H9 (cell line): ENCODE measurements around the gene FEZF1. TPM values are rescaled to one million over a fixed set of nuclear protein-coding genes. Genes with fewer than 3 reads are reported as not detected.

Experiments used
- DNase-seq: peaks from one replicate; pipeline ENCODE4 v3.0.0-alpha.2; 2017
- H2AFZ ChIP-seq: one replicate; pipeline ENCODE4 v1.6.1; 2013; ENCODE audit warnings: mild to moderate bottlenecking, low read length, control low read depth, moderate library complexity
- H2AK5ac ChIP-seq: 2 replicates; pipeline ENCODE4 v1.6.1; 2013; ENCODE audit warnings: low read length, control low read depth, mixed read lengths; ENCODE audit not compliant: insufficient read length
- H2BK120ac ChIP-seq: one replicate; pipeline ENCODE4 v1.6.1; 2013; ENCODE audit warnings: low read depth, mild to moderate bottlenecking, low read length, control low read depth, inconsistent platforms; ENCODE audit not compliant: poor library complexity, severe bottlenecking
- H2BK12ac ChIP-seq: 2 replicates; pipeline ENCODE4 v1.6.1; 2013; ENCODE audit warnings: low read length, control low read depth, mixed read lengths, low read depth; ENCODE audit not compliant: insufficient read length
- H2BK15ac ChIP-seq: 2 replicates; pipeline ENCODE4 v1.6.1; 2013; ENCODE audit warnings: low read depth, low read length, control low read depth
- H2BK20ac ChIP-seq: one replicate; pipeline ENCODE4 v1.6.1; 2013; ENCODE audit warnings: low read depth, mild to moderate bottlenecking, low read length, control low read depth, inconsistent platforms; ENCODE audit not compliant: poor library complexity, severe bottlenecking
- H2BK5ac ChIP-seq: 2 replicates; pipeline ENCODE4 v1.6.1; 2013; ENCODE audit warnings: low read length, control low read depth, mixed read lengths; ENCODE audit not compliant: insufficient read length
- H3K14ac ChIP-seq: 2 replicates; pipeline ENCODE4 v1.6.1; 2013; ENCODE audit warnings: low read length, control low read depth; ENCODE audit not compliant: insufficient read depth
- H3K18ac ChIP-seq: 2 replicates; pipeline ENCODE4 v1.6.1; 2013; ENCODE audit warnings: low read depth, mild to moderate bottlenecking, mixed read lengths, low read length, control low read depth; ENCODE audit not compliant: insufficient read length
- H3K23ac ChIP-seq: 2 replicates; pipeline ENCODE4 v1.6.1; 2013; ENCODE audit warnings: low read length, control low read depth, mixed read lengths, low read depth; ENCODE audit not compliant: insufficient read length
- H3K23me2 ChIP-seq: 2 replicates; pipeline ENCODE4 v1.6.1; 2013; ENCODE audit warnings: low read depth, mild to moderate bottlenecking, mixed read lengths, low read length, control low read depth; ENCODE audit not compliant: insufficient read length, poor library complexity, severe bottlenecking
- H3K27ac ChIP-seq: 2 replicates; pipeline ENCODE4 v1.5.1; 2013; ENCODE audit warnings: low read length, control low read depth, mixed read lengths, low read depth; ENCODE audit not compliant: insufficient read length
- H3K27me3 ChIP-seq: 2 replicates; pipeline ENCODE4 v1.6.1; 2013; ENCODE audit warnings: low read length, control low read depth, inconsistent platforms; ENCODE audit not compliant: insufficient read depth
- H3K4ac ChIP-seq: 2 replicates; pipeline ENCODE4 v1.6.1; 2013; ENCODE audit warnings: low read depth, mild to moderate bottlenecking, control low read depth, inconsistent platforms, low read length, moderate library complexity
- H3K4me1 ChIP-seq: 2 replicates; pipeline ENCODE4 v1.6.1; 2013; ENCODE audit warnings: low read length, control low read depth, inconsistent platforms; ENCODE audit not compliant: insufficient read depth
- H3K4me2 ChIP-seq: 2 replicates; pipeline ENCODE4 v1.6.1; 2013; ENCODE audit warnings: low read length, control low read depth, mixed read lengths; ENCODE audit not compliant: insufficient read length, insufficient read depth
- H3K56ac ChIP-seq: 2 replicates; pipeline ENCODE4 v1.6.1; 2013; ENCODE audit warnings: low read depth, mild to moderate bottlenecking, mixed read lengths, low read length, control low read depth; ENCODE audit not compliant: insufficient read length
- H3K79me1 ChIP-seq: 2 replicates; pipeline ENCODE4 v1.6.1; 2013; ENCODE audit warnings: low read depth, mild to moderate bottlenecking, moderate library complexity, low read length, control low read depth, inconsistent platforms; ENCODE audit not compliant: insufficient read depth, poor library complexity, severe bottlenecking
- H3K79me2 ChIP-seq: 2 replicates; pipeline ENCODE4 v1.6.1; 2013; ENCODE audit warnings: low read length, control low read depth, inconsistent platforms; ENCODE audit not compliant: insufficient read depth
- H3K9ac ChIP-seq: 2 replicates; pipeline ENCODE4 v1.6.1; 2013; ENCODE audit warnings: low read length, control low read depth, mixed read lengths; ENCODE audit not compliant: insufficient read length; ENCODE audit errors: extremely low read depth
- H3K9me3 ChIP-seq: one replicate; pipeline ENCODE4 v1.6.1; 2013; ENCODE audit warnings: low read depth, low read length, inconsistent platforms; ENCODE audit not compliant: control insufficient read depth
- H3T11ph ChIP-seq: one replicate; pipeline ENCODE4 v1.6.1; 2013; ENCODE audit warnings: mild to moderate bottlenecking, low read length, control low read depth, inconsistent platforms
- H4K20me1 ChIP-seq: one replicate; pipeline ENCODE4 v1.6.1; 2013; ENCODE audit not compliant: control insufficient read depth, insufficient read length, insufficient read depth
- H4K5ac ChIP-seq: 2 replicates; pipeline ENCODE4 v1.6.1; 2013; ENCODE audit warnings: low read depth, mild to moderate bottlenecking, mixed read lengths, low read length, control low read depth; ENCODE audit not compliant: insufficient read length
- H4K8ac ChIP-seq: replicated peaks from 2 replicates; pipeline ENCODE4 v1.6.1; 2013; ENCODE audit warnings: low read length, control low read depth, mixed read lengths, low read depth; ENCODE audit not compliant: insufficient read length
- H4K91ac ChIP-seq: 2 replicates; pipeline ENCODE4 v1.6.1; 2013; ENCODE audit warnings: low read depth, mild to moderate bottlenecking, moderate library complexity, mixed read lengths, low read length, control low read depth; ENCODE audit not compliant: insufficient read length
- H3K27ac Mint-ChIP-seq, 3 experiments: 2 replicates in 2 of 3; 3 replicates in 1 of 3; pipeline ENCODE4 v1.8.0; 2020 to 2021; ENCODE audit warnings: mixed read lengths in 3 of 3, mild to moderate bottlenecking in 1 of 3, moderate library complexity in 1 of 3
- H3K27me3 Mint-ChIP-seq: 2 replicates; pipeline ENCODE4 v1.8.0; 2021; ENCODE audit warnings: low read depth, mild to moderate bottlenecking, moderate library complexity, mixed read lengths
- H3K36me3 Mint-ChIP-seq, 3 experiments: 2 replicates in 2 of 3; 3 replicates in 1 of 3; pipeline ENCODE4 v1.8.0; 2020 to 2021; ENCODE audit warnings: low read depth in 3 of 3, mixed read lengths in 3 of 3; ENCODE audit not compliant: insufficient read depth in 1 of 3
- H3K4me1 Mint-ChIP-seq, 2 experiments: 2 replicates each; pipeline ENCODE4 v1.8.0; 2020; ENCODE audit warnings: mixed read lengths in 2 of 2
- H3K4me3 Mint-ChIP-seq, 2 experiments: 2 replicates in 1 of 2; 3 replicates in 1 of 2; pipeline ENCODE4 v1.8.0; 2020 to 2021; ENCODE audit warnings: mild to moderate bottlenecking in 2 of 2, mixed read lengths in 2 of 2, moderate library complexity in 1 of 2
- H3K9me3 Mint-ChIP-seq, 2 experiments: 2 replicates in 1 of 2; 3 replicates in 1 of 2; pipeline ENCODE4 v1.8.0; 2020; ENCODE audit warnings: mild to moderate bottlenecking in 2 of 2, mixed read lengths in 2 of 2, moderate library complexity in 1 of 2
- CTCF ChIP-seq: fragments of 200-600 bp; sonication (generic); conservative IDR thresholded peaks from 3 replicates; pipeline ENCODE4 v1.8.0; 2021; ENCODE audit warnings: antibody characterized with exemption, mild to moderate bottlenecking
- WGBS: extraction: QIAGEN DNeasy Blood & Tissue Kit; methylation state at CpG from one replicate; pipeline ENCODE4 v1.1.7; 2013; ENCODE audit warnings: missing lambda C conversion rate, low lambda C conversion rate, mixed read lengths; ENCODE audit not compliant: insufficient read length; ENCODE audit errors: extremely low coverage; 5-methylcytosine and 5-hydroxymethylcytosine counted together
- total RNA-seq: library from RNA; stranded (reverse); gene quantifications from 2 replicates; pipeline ENCODE4 v1.2.1, GENCODE V29; 2021

The FEZF1 gene
- total RNA-seq, 1 experiment from 2014 or later: 37.8 TPM

GRCh38 chr7:122300956-122301833, 3.4 kb downstream of the FEZF1 start:
- Histone ChIP-seq H2AFZ (no peak overlapping the region), H3K9ac (no peak overlapping the region), H3K9me3 (no peaks in the 10 kb centered on the region), H3K18ac (no peak overlapping the region), H4K91ac (no peak overlapping the region), H2BK5ac (no peak overlapping the region), H4K8ac (no peak overlapping the region), H4K20me1 (no peaks in the 10 kb centered on the region), H3K56ac (no peak overlapping the region), H2BK12ac (no peak overlapping the region), H3K79me2 (no peaks in the 10 kb centered on the region), H2AK5ac (no peak overlapping the region), H3K4ac (no peak overlapping the region), H2BK15ac (no peak overlapping the region), H3K4me2 (peak overlapping the region; percentile 72), H3K23ac (no peak overlapping the region), H2BK20ac (no peak overlapping the region), H2BK120ac (no peak overlapping the region), H3T11ph (no peak overlapping the region), H3K27me3 (peaks cover 42% of the 10 kb centered on the region; the same call in 1 of the 2 replicates), H4K5ac (no peak overlapping the region), H3K4me1 (peaks cover 2% of the 10 kb centered on the region; the same call in 1 of the 2 replicates), H3K23me2 (peaks cover 42% of the 10 kb centered on the region), H3K79me1 (no peaks in the 10 kb centered on the region), H3K14ac (no peak overlapping the region), H3K27ac (no peak overlapping the region)
- Mint-ChIP-seq H3K4me1 (peaks cover 43 to 64% of the 10 kb centered on the region in 2 experiments), H3K27me3 (peaks cover 98% of the 10 kb centered on the region), H3K36me3 (peaks cover 19 to 49% (median 29%) of the 10 kb centered on the region in 3 experiments), H3K4me3 (peak overlapping the region; percentile 78 to 87; a peak in 4 of 5 replicates), H3K9me3 (no peaks in the 10 kb centered on the region), H3K27ac (no peak overlapping the region)
- DNase-seq: no peak
- TF ChIP-seq CTCF: no peak
- WGBS: no CpG with 5 or more reads among the region's 11 CpGs
